ENCODE results near the gene RABGAP1L. TPM values are rescaled to one million over a fixed set of nuclear protein-coding genes. Genes with fewer than 3 reads are reported as not detected.
"Not testable (repeated sequence)": the region's sequence is repeated elsewhere in the genome, so short reads cannot be mapped to it uniquely, and the experiment has no call there.

Gene RABGAP1L
- total RNA-seq, 1 donor from 2014 or later, result 116 TPM

DNA sequence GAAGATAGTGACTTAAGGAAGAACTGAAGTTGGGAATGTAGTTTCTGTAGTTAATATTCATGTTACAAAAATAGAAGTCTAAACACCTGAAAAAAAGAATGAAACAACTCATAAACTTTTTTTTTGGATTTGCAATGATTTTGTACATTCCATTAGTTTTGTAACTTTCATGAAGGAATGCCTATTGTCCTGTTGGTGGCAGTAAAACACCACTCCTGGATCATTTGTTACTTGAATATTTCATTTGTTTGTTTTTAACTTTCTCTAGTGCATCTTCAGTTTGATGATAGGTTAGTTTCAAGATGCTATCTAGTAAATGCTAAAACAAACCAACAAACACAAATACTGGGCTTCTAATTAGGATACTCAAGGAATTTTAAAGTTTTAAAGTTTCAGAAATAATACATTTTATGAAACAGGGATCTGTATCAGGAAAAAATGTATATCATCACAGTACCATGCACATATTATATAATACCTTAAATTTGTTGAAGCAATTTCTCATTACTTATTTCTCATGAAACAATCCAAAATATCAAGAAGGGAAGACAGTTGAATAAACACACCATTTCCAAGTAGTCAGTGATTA, 610.7 kb downstream of the RABGAP1L start:
- peak; percentile 29 to 37 for DNase-seq (ENCODE audit: low spot score in 2 of 2)
- peak; percentile 94 for FAIRE-seq

- DNase-seq (ENCODE audit: low spot score in 2 of 2) (no peak), FAIRE-seq (no peak)
These were observed 616.3 kb downstream of the RABGAP1L start for GRCh38 chr1:174775621-174776020.

GRCh38 chr1:174777262-174777661, 617.9 kb downstream of the RABGAP1L start:
- no peak for FAIRE-seq
- DNase-seq (ENCODE audit: low spot score in 2 of 2), result no peak

GRCh38 chr1:174785510-174785909, 626.2 kb downstream of the RABGAP1L start:
- DNase-seq (ENCODE audit: low spot score in 2 of 2) (no peak), FAIRE-seq (no peak)

DNA sequence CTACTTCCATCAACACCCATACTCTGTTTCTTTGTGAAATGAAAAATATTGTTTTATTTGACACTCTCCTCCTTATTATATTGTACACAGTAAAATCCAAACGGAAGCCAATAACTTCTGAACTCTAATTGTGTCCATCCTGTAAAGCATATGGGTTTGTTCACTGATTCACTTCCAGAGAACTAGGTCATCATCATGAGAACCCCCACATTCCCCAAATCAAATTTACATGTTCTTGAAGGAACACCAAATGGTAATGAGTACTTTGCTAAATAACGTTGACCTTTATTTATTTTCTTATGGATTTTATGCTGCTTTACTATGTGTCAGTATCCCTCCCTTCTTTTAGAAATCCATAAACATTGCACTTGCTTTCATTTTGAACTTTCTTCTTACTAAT, 627.0 kb downstream of the RABGAP1L start:
- DNase-seq (ENCODE audit: low spot score in 2 of 2), result no peak
- FAIRE-seq, result no peak

GRCh38 chr1:174786760-174787159, 627.4 kb downstream of the RABGAP1L start:
- FAIRE-seq (no peak), DNase-seq (ENCODE audit: low spot score in 2 of 2) (no peak)

- DNase-seq (ENCODE audit: low spot score in 2 of 2), result no peak
- no peak for FAIRE-seq
These were observed 629.7 kb downstream of the RABGAP1L start for GRCh38 chr1:174788981-174789380.

GRCh38 chr1:174789399-174789798, 630.1 kb downstream of the RABGAP1L start:
- FAIRE-seq (no peak), DNase-seq (ENCODE audit: low spot score in 2 of 2) (no peak)

GRCh38 chr1:174791863-174792262, 632.5 kb downstream of the RABGAP1L start:
- FAIRE-seq, result no peak
- no peak for DNase-seq (ENCODE audit: low spot score in 2 of 2)

DNA sequence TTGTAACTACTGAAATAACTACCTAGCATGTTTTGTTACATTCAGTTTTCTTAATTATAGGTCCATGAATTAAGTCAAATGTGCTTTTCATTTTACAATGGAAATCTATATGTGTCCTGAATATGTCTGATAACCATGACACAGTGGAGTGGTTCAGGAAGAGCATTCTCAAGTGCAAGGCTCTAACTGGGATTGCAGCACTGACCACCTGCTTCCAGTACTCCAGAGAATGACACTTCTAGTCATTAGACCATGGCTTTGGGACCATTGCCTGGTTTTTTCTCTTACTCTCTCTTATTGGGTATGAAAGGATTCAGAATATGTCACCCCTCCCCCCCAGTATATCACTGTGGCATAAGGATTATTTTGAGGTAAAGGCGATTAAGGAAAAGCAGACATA, 635.5 kb downstream of the RABGAP1L start:
- DNase-seq (ENCODE audit: low spot score in 2 of 2), result no peak
- no peak for FAIRE-seq

DNA sequence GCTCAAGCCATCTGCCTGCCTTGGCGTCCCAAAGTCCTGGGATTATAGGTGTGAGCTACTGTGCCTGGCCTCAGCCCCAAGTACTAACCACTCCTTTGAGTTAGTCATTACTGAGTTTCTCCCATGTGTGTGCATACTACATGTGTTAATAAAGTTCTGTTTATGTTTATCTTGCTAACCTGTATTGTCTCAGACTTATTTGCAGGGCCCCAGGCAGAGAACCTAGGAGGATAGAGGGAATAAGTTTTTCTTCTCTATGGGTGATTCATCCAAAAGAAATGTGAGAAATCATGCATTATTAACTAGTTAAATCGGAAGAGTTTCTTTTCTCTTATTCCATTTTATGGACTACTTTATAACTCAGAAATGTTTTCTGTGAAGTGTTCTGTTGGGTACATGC, 636.5 kb downstream of the RABGAP1L start:
- FAIRE-seq (no peak), DNase-seq (ENCODE audit: low spot score in 2 of 2) (no peak)

- DNase-seq (ENCODE audit: low spot score in 2 of 2) (no peak), FAIRE-seq (no peak)
These were observed 638.1 kb downstream of the RABGAP1L start for GRCh38 chr1:174797398-174797797.

DNA sequence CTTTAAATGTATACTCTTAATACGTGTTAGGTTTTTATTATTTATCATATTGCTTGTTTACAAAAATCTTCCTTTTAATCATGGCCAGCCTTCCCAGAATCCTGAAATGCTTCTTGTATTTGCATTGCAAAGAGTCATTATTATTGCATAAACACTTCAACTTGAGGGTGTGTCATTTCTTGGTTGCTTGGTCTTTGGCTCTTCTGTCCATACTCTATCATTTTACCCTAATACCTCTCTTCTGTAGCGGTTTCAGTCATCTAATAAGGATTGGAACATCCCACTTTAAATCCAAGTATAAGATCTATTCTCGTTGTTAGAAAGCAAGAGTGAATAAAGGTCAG, 639.8 kb downstream of the RABGAP1L start:
- FAIRE-seq, result no peak

DNA sequence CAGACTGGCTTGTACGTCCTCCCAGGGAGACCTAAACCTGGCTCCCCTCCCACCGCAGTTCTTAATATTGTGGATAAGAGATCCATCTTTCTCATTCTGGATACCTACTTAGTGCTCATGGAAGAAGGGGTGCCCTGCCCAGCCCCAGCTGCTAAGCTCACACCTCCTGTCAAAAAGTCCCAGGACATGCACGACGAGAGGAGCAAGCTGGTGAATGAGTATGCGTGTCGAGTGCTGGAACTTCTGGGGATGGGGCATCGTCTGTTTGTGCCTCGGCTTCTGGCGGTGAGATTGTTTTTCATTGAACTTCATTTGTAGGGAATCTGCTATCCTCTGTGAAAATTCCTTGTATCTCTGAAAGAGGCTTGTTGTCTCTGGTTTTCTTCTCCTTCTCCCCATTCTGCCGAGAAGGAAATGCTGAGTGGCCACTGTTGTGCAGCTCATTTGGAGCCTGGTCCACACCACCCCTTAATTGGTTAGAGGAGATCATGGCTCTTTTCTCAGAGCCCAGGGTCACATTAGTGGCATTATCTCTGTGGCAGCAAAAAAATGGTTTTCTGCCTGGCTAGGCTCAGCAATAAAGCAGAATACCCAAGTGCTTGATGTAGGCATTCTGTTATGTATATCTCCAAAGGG, 641.0 kb downstream of the RABGAP1L start:
- no peak for DNase-seq (ENCODE audit: low spot score in 2 of 2)
- no peak for FAIRE-seq

More for the DNA sequence above, 639.8 kb downstream of the RABGAP1L start:
- no peak for DNase-seq (ENCODE audit: low spot score in 2 of 2)

GRCh38 chr1:174800876-174801275, 641.6 kb downstream of the RABGAP1L start:
- FAIRE-seq (no peak), DNase-seq (ENCODE audit: low spot score in 2 of 2) (no peak)

- DNase-seq (ENCODE audit: low spot score in 2 of 2) (no peak), FAIRE-seq (no peak)
These were observed 650.5 kb downstream of the RABGAP1L start for GRCh38 chr1:174809755-174810280.

DNA sequence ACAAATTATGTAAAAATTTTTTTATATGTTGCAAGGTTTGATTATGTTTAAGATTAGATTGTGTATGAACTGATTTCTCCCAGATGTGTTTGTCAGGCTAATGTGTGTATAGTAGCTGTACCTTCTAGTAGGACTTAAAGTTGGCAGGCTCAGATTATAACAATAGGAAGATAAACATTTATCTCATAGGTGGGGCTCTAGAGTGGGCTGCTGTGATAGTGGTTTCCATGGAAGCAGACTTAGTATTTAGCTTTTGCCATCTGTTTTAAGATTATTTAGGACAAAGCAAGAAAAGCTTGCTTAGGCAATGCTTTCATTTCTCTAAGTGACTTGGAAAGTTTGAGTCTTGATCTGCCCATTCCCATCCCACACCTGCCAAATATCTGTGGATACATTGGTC, 652.7 kb downstream of the RABGAP1L start:
- DNase-seq (ENCODE audit: low spot score in 2 of 2), result no peak
- no peak for FAIRE-seq

DNA sequence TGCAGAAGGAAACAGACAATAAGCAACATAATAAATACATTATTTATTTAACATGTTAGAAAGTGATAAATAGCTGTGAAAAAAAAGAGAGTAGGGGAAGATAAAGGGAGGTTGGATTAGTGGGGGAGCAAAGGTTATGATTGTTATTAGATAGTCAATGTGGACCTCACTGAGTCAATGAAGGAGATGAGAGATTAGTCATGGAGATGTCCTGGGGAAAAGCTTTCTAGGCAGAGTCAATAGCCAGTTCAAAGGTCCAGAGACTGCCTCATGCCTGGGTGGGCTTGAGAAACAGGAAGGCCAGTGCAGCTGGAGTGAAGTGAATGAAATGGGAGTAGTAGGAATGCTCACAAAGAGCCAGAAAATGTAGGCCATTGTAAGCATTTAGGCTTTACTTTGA, 653.3 kb downstream of the RABGAP1L start:
- DNase-seq (ENCODE audit: low spot score in 2 of 2), result no peak
- FAIRE-seq, result no peak

DNA sequence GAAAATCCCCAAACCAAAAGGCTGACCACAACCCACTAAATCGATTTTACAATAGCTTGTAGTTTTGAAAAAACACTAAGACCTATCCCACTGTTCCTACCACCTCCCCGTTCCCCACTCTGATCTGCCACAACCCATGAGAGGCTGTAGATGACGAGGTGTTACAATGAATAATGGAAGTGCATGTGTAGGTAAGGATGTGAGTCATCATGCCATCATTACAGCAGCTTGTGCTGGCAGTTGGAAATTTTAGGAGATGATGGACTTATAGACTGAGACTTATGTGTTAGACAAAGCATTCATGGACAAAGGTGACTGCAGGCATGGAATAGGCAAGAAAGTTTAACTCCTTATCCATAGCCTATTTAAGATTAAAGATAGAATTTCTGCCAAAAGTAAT, 655.7 kb downstream of the RABGAP1L start:
- no peak for DNase-seq (ENCODE audit: low spot score in 2 of 2)
- FAIRE-seq, result no peak

- DNase-seq (ENCODE audit: low spot score in 2 of 2), result no peak
These were observed 656.2 kb downstream of the RABGAP1L start for GRCh38 chr1:174815474-174815908.

GRCh38 chr1:174816621-174817020, 657.3 kb downstream of the RABGAP1L start:
- FAIRE-seq, result not testable (repeated sequence)

More at GRCh38 chr1:174815474-174815908, 656.2 kb downstream of the RABGAP1L start:
- no peak for FAIRE-seq

GRCh38 chr1:174818014-174818616, 658.8 kb downstream of the RABGAP1L start:
- FAIRE-seq, result no peak
- DNase-seq (ENCODE audit: low spot score in 2 of 2), result no peak

More at GRCh38 chr1:174816621-174817020, 657.3 kb downstream of the RABGAP1L start:
- not testable (repeated sequence) for DNase-seq (ENCODE audit: low spot score in 2 of 2)
